Neural progenitor cell (in vitro differentiated cells): ENCODE data around the gene FAM110D. TPM values are rescaled to one million over a fixed set of nuclear protein-coding genes. Genes with fewer than 3 reads are reported as not detected.

ENCODE experiments used
- DNase-seq: peaks from one replicate; pipeline ENCODE4 v3.0.0-alpha.2; 2016; ENCODE audit warnings: low spot score
- H2AFZ ChIP-seq: fragments of 200-600 bp; sonication (generic); replicated peaks from 2 replicates; pipeline ENCODE4 v1.6.1; 2016; ENCODE audit warnings: antibody characterized with exemption
- H3F3A ChIP-seq: fragments of 200-600 bp; sonication (generic); 2 replicates; pipeline ENCODE4 v1.6.1; 2016; ENCODE audit warnings: antibody characterized with exemption, low read depth
- H3K27ac ChIP-seq: fragments of 200-600 bp; sonication (generic); 2 replicates; pipeline ENCODE4 v1.5.1; 2016; ENCODE audit warnings: mild to moderate bottlenecking
- H3K27me3 ChIP-seq: fragments of 200-600 bp; sonication (generic); 2 replicates; pipeline ENCODE4 v1.6.1; 2016; ENCODE audit warnings: mild to moderate bottlenecking, moderate library complexity
- H3K36me3 ChIP-seq: fragments of 200-600 bp; sonication (generic); 2 replicates; pipeline ENCODE4 v1.5.1; 2016
- H3K4me1 ChIP-seq: fragments of 200-600 bp; sonication (generic); 2 replicates; pipeline ENCODE4 v1.6.1; 2016; ENCODE audit warnings: mixed run types
- H3K4me2 ChIP-seq: fragments of 200-600 bp; sonication (generic); 2 replicates; pipeline ENCODE4 v1.6.1; 2016
- H3K4me3 ChIP-seq: fragments of 200-600 bp; sonication (generic); 2 replicates; pipeline ENCODE4 v1.5.1; 2016
- H3K79me2 ChIP-seq: fragments of 200-600 bp; sonication (generic); 2 replicates; pipeline ENCODE4 v1.6.1; 2016; ENCODE audit warnings: low read depth
- H3K9ac ChIP-seq: fragments of 200-600 bp; sonication (generic); 2 replicates; pipeline ENCODE4 v1.6.1; 2016
- H3K9me3 ChIP-seq: fragments of 200-600 bp; sonication (generic); 2 replicates; pipeline ENCODE4 v1.5.1; 2016; ENCODE audit warnings: low read depth
- H4K20me1 ChIP-seq: fragments of 200-600 bp; sonication (generic); 2 replicates; pipeline ENCODE4 v1.6.1; 2016; ENCODE audit warnings: low read depth
- H3K27ac Mint-ChIP-seq: 3 replicates; pipeline ENCODE4 v1.8.0; 2021; ENCODE audit warnings: mixed read lengths
- H3K27me3 Mint-ChIP-seq: 2 replicates; pipeline ENCODE4 v1.8.0; 2022; ENCODE audit warnings: low read depth, mild to moderate bottlenecking, inconsistent platforms, moderate library complexity, mixed read lengths; ENCODE audit not compliant: insufficient read depth
- H3K36me3 Mint-ChIP-seq: 3 replicates; pipeline ENCODE4 v1.8.0; 2021; ENCODE audit warnings: mixed read lengths
- H3K4me1 Mint-ChIP-seq: 3 replicates; pipeline ENCODE4 v1.8.0; 2021; ENCODE audit warnings: mixed read lengths
- H3K4me3 Mint-ChIP-seq: 3 replicates; pipeline ENCODE4 v1.8.0; 2021; ENCODE audit warnings: mild to moderate bottlenecking, moderate library complexity, mixed read lengths
- H3K9me3 Mint-ChIP-seq: 3 replicates; pipeline ENCODE4 v1.8.0; 2020; ENCODE audit warnings: mixed read lengths
- CTCF ChIP-seq: fragments of 200-600 bp; sonication (generic); IDR thresholded peaks from 2 replicates; pipeline ENCODE4 v1.5.1; 2017; ENCODE audit warnings: antibody characterized with exemption, mild to moderate bottlenecking
- EZH2 ChIP-seq: fragments of 200-600 bp; sonication (generic); IDR thresholded peaks from 2 replicates; pipeline ENCODE4 v1.6.1; 2017; ENCODE audit warnings: antibody characterized with exemption, mild to moderate bottlenecking, moderate library complexity
- EZH2phosphoT487 ChIP-seq: fragments of 200-600 bp; sonication (generic); IDR thresholded peaks from 2 replicates; pipeline ENCODE4 v1.6.1; 2017; ENCODE audit warnings: antibody characterized with exemption
- total RNA-seq: library from RNA; depleted of rRNA; stranded (reverse); fragments of >200 nt; gene quantifications from 2 replicates; pipeline ENCODE4 v1.2.3, GENCODE V29; 2015; ENCODE audit warnings: low replicate concordance

FAM110D gene
- total RNA-seq, 1 donor from 2014 or later, result 0.28 TPM

DNA sequence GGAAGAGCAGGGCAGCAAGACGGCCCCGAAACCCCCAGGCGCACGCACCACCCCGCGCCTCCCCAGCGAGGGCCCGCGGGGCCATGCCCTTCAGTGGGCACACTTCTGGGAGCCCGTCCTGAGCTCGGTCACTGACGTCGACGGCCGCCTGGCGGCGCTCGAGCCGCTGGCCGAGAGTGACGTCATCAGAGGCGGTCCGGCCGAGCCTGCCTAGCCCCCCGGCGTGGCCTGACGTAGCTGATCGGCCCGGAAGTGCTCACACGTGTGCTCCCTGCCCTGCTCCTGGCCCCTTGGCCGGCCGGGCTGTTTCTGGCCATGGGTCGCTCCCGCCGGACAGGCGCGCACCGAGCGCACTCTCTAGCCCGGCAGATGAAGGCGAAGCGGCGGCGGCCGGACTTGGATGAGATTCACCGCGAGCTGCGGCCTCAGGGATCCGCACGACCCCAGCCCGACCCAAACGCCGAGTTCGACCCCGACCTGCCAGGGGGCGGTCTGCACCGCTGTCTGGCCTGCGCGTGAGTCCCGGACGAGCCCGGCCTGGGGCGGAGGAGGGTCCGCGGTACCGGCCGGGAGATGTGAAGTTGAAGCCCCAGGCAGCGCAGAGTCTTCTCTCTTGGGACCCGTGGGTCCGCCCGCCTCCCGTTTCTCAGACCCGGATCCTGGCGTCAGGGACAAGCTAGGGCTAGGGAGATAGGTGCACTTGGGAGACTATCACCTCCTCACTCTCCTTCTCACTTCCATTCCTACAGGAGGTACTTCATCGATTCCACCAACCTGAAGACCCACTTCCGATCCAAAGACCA, 11.0 kb downstream of the FAM110D start, which contains the start of gene ZNF593:
ZNF593 (plus strand) TSS at position 240 of the 803 bp plus-strand sequence; CDS start at position 316, 76 bp downstream.
- H3K27ac ChIP-seq, result peak within 1 kb of the TSS; percentile 56
- H3K4me3 ChIP-seq, result peak within 1 kb of the TSS; percentile 77
- H3K36me3 Mint-ChIP-seq, result no peaks in the 10 kb centered on the region
- peak within 1 kb of the TSS; percentile 98 for H3K4me2 ChIP-seq
- DNase-seq, result peak; percentile 95
- H3F3A ChIP-seq, result peaks cover 28% of the 10 kb centered on the region
- H3K9me3 ChIP-seq, result no peaks in the 10 kb centered on the region
- H4K20me1 ChIP-seq, result peaks cover 3% of the 10 kb centered on the region
- peaks cover 40% of the 10 kb centered on the region for H3K4me1 ChIP-seq
- peak within 1 kb of the TSS; percentile 97 for H3K27ac Mint-ChIP-seq
- peaks cover 4% of the 10 kb centered on the region for H3K27me3 ChIP-seq
- H3K36me3 ChIP-seq, result no peaks in the 10 kb centered on the region
- no peak for TF ChIP-seq EZH2phosphoT487
- TF ChIP-seq CTCF, result peak; percentile 83
- H3K4me3 Mint-ChIP-seq, result peak within 1 kb of the TSS; percentile 89
- peak within 1 kb of the TSS; percentile 71 for H3K9ac ChIP-seq
- H3K79me2 ChIP-seq, result peaks cover 13% of the 10 kb centered on the region
- H2AFZ ChIP-seq, result peak within 1 kb of the TSS; percentile 44
- no peaks in the 10 kb centered on the region for H3K9me3 Mint-ChIP-seq
- peaks cover 25% of the 10 kb centered on the region for H3K27me3 Mint-ChIP-seq
- peaks cover 52% of the 10 kb centered on the region for H3K4me1 Mint-ChIP-seq

- Mint-ChIP-seq H3K27me3 (peaks cover 20% of the 10 kb centered on the region), H3K4me1 (peaks cover 46% of the 10 kb centered on the region), H3K9me3 (no peaks in the 10 kb centered on the region), H3K36me3 (no peaks in the 10 kb centered on the region), H3K4me3 (peak overlapping the region; percentile 89), H3K27ac (peak overlapping the region; percentile 80)
- Histone ChIP-seq H3K27me3 (no peaks in the 10 kb centered on the region), H3K9me3 (no peaks in the 10 kb centered on the region), H3K79me2 (peaks cover 13% of the 10 kb centered on the region), H3K36me3 (no peaks in the 10 kb centered on the region), H3F3A (peaks cover 23% of the 10 kb centered on the region), H2AFZ (no peak overlapping the region), H3K27ac (no peak overlapping the region), H3K4me2 (peak overlapping the region; percentile 98), H3K9ac (peak overlapping the region; percentile 71), H3K4me3 (peak overlapping the region; percentile 77), H4K20me1 (peaks cover 3% of the 10 kb centered on the region), H3K4me1 (peaks cover 34% of the 10 kb centered on the region)
- TF ChIP-seq CTCF (no peak), EZH2phosphoT487 (no peak), EZH2 (no peak)
- DNase-seq, result no peak
Measured at GRCh38 chr1:26170472-26170821, 11.6 kb downstream of the FAM110D start.

DNA sequence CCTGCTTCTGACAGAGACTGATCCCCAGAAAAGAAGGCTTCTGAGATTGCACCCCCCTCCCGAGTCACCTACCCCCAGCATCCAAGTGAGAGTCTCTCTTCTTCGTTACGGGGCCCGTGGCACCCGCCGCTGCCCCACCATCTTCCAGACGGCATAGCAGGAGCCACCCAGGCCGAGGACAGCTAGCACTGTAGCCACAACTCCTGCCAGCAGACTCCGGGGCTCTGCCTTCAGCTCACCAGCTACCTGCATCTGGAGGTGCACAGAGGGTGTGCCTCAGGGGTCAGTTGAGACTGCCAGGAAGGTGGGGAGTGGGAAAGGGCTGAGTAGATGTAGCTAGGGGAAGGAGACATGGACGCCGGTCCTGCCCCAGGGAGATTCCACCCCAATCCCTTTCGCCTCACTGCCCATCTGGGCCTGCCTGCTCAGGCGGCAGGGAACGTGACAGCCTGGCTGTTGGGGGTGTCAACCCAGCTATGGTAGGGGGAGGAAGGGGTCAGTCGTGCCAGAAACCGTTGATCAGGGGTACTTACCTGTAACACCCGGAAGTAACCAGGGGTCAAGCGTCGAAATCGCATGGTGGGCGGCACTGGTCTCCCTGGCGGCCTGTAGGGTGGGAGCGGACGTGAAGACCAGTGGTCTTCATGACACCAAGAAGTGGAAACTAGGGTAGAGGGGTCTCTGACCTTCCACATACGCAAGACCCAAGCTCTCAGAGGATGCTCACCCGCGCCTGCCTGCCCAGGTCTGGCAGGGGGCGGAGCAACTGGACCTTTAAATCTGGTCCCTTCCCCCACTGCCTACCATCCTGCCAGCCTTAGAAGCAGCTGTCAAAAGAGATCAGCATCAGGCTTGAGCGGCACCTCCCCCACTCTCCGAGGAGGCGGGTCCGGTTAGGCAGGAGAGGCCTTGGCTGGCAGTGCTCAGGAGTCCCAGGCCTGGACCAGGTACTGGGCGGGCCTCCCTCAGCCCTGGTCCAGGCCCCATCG, 12.5 kb downstream of the FAM110D start, which contains the start of gene ZNF593OS:
ZNF593OS (minus strand) TSS at position 749 of the 989 bp plus-strand sequence; CDS start at position 578, 171 bp downstream.
- Mint-ChIP-seq H3K36me3 (no peaks in the 10 kb centered on the region), H3K4me1 (peaks cover 40% of the 10 kb centered on the region), H3K9me3 (no peaks in the 10 kb centered on the region), H3K27me3 (peaks cover 17% of the 10 kb centered on the region), H3K4me3 (peak within 1 kb of the TSS; percentile 89), H3K27ac (no peak within 1 kb of the TSS)
- Histone ChIP-seq H3K27me3 (no peaks in the 10 kb centered on the region), H3K4me2 (peak within 1 kb of the TSS; percentile 98), H3K9me3 (no peaks in the 10 kb centered on the region), H3K9ac (no peak within 1 kb of the TSS), H3K4me1 (peaks cover 30% of the 10 kb centered on the region), H3K36me3 (no peaks in the 10 kb centered on the region), H3K79me2 (peaks cover 13% of the 10 kb centered on the region), H3K27ac (no peak within 1 kb of the TSS), H3K4me3 (peak within 1 kb of the TSS; percentile 77), H2AFZ (no peak within 1 kb of the TSS), H3F3A (peaks cover 19% of the 10 kb centered on the region), H4K20me1 (peaks cover 3% of the 10 kb centered on the region)
- peak; percentile 80 for DNase-seq
- no peak for TF ChIP-seq EZH2phosphoT487
- no peak for TF ChIP-seq CTCF
- no peak for TF ChIP-seq EZH2
